ENCODE results near the gene RGS8.

RGS8 gene

DNA sequence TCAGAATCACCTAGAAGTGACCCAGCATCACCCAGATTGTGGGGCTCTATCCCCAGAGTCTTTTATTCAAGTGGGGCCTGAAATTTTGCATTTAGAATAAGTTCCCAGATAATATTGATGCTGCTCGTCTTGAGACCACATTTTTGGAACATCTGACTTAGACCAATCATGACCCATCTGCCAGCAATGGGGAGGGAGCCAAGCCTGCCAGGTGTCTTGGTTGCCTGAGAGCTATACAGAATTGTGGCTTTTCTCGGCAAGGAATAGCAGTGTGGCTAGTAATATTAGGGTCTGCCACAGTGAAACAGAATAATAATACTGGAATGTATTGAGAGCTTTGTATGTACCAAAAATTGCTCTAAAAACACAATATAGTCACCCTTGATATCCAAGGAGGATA, 31.1 kb upstream of the RGS8 start:
- H3K9me3 ChIP-seq (ENCODE audit: control insufficient read depth, low read length): no peaks in the 10 kb centered on the region
- H2AFZ ChIP-seq (ENCODE audit: low read depth, low read length): no peak overlapping the region
- WGBS: 100% methylated on average over 1 of the region's 2 CpGs
- H3K36me3 ChIP-seq (ENCODE audit: control insufficient read depth in 1 of 2, insufficient read depth in 2 of 2, low read depth in 1 of 2, low read length in 2 of 2): no peaks in the 10 kb centered on the region
- no peaks in the 10 kb centered on the region for H3K79me1 ChIP-seq (replicated peaks; ENCODE audit: low read length, poor library complexity, severe bottlenecking)
- peaks cover 0 to 3% of the 10 kb centered on the region in 2 experiments for H3K27me3 ChIP-seq (ENCODE audit: control insufficient read depth in 1 of 2, insufficient read depth in 1 of 2, low read length in 2 of 2)
- no peak overlapping the region for H3K9ac ChIP-seq (ENCODE audit: low read length)
- H3K14ac ChIP-seq (ENCODE audit: low read length in 2 of 2): no peak overlapping the region
- no peak overlapping the region for H4K8ac ChIP-seq (ENCODE audit: low read length)
- H3K18ac ChIP-seq (ENCODE audit: low read depth in 1 of 2, low read length in 2 of 2): no peak overlapping the region
- H2BK5ac ChIP-seq (ENCODE audit: low read depth, low read length, poor library complexity, severe bottlenecking): no peak overlapping the region
- H4K91ac ChIP-seq (ENCODE audit: low read length): no peak overlapping the region
- no peak overlapping the region for H2BK12ac ChIP-seq (ENCODE audit: low read length in 2 of 2)
- no peak overlapping the region for H2AK5ac ChIP-seq (ENCODE audit: low read length, severe bottlenecking)
- no peak overlapping the region for H3K4me3 ChIP-seq (ENCODE audit: insufficient read depth in 1 of 2, low read depth in 1 of 2, low read length in 2 of 2)
- H3K4ac ChIP-seq (ENCODE audit: low read depth in 1 of 2, low read length in 2 of 2): no peak overlapping the region
- H2BK120ac ChIP-seq (ENCODE audit: low read depth, low read length): no peak overlapping the region
- H2BK15ac ChIP-seq (ENCODE audit: low read depth, poor library complexity, severe bottlenecking): no peak overlapping the region
- DNase-seq: no peak
- H3K27ac ChIP-seq (ENCODE audit: low read length, poor library complexity, severe bottlenecking): no peak overlapping the region
- no peak overlapping the region for H3K23ac ChIP-seq (ENCODE audit: low read length in 2 of 2)
- no peaks in the 10 kb centered on the region for H3K4me1 ChIP-seq (ENCODE audit: control insufficient read depth, insufficient read depth, low read depth, low read length)
- H3K4me2 ChIP-seq (ENCODE audit: low read length, poor library complexity, severe bottlenecking): no peak overlapping the region

DNA sequence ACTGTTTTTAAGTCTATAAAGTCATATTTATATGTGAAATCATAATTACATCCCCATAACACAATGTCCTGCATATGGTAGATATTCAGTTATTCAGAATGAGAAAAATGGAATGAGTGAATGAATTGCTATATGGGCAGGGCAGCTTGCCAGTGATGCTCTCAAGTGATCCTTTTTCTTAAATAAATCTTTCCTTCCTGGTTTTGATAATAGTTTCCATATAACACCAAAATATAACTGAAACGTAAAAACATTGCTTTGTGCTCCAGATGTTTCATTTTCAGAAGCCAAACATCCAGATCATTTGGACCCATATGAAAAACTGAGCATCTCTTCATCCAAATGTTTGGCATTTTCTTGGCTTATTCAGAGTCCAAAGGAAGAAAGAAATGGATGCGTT, 30.2 kb upstream of the RGS8 start:
- 55% methylated on average over 1 of the region's 2 CpGs for WGBS
- Histone ChIP-seq H4K91ac (ENCODE audit: low read length) (no peak overlapping the region), H3K4me1 (ENCODE audit: control insufficient read depth, insufficient read depth, low read depth, low read length) (no peaks in the 10 kb centered on the region), H4K8ac (ENCODE audit: low read length) (no peak overlapping the region), H3K79me1 (replicated peaks; ENCODE audit: low read length, poor library complexity, severe bottlenecking) (no peaks in the 10 kb centered on the region), H3K9ac (ENCODE audit: low read length) (no peak overlapping the region), H2BK12ac (ENCODE audit: low read length in 2 of 2) (no peak overlapping the region), H3K4me3 (ENCODE audit: insufficient read depth in 1 of 2, low read depth in 1 of 2, low read length in 2 of 2) (no peak overlapping the region), H3K23ac (ENCODE audit: low read length in 2 of 2) (no peak overlapping the region), H3K18ac (ENCODE audit: low read depth in 1 of 2, low read length in 2 of 2) (no peak overlapping the region), H2AFZ (ENCODE audit: low read depth, low read length) (no peak overlapping the region), H2BK5ac (ENCODE audit: low read depth, low read length, poor library complexity, severe bottlenecking) (no peak overlapping the region), H3K27ac (ENCODE audit: low read length, poor library complexity, severe bottlenecking) (no peak overlapping the region), H3K9me3 (ENCODE audit: control insufficient read depth, low read length) (no peaks in the 10 kb centered on the region), H2AK5ac (ENCODE audit: low read length, severe bottlenecking) (no peak overlapping the region), H3K4me2 (ENCODE audit: low read length, poor library complexity, severe bottlenecking) (no peak overlapping the region), H3K4ac (ENCODE audit: low read depth in 1 of 2, low read length in 2 of 2) (no peak overlapping the region), H3K27me3 (ENCODE audit: control insufficient read depth in 1 of 2, insufficient read depth in 1 of 2, low read length in 2 of 2) (peaks cover 0 to 3% of the 10 kb centered on the region in 2 experiments), H2BK15ac (ENCODE audit: low read depth, poor library complexity, severe bottlenecking) (no peak overlapping the region), H3K36me3 (ENCODE audit: control insufficient read depth in 1 of 2, insufficient read depth in 2 of 2, low read depth in 1 of 2, low read length in 2 of 2) (no peaks in the 10 kb centered on the region), H2BK120ac (ENCODE audit: low read depth, low read length) (no peak overlapping the region), H3K14ac (ENCODE audit: low read length in 2 of 2) (no peak overlapping the region)
- no peak for DNase-seq

DNA sequence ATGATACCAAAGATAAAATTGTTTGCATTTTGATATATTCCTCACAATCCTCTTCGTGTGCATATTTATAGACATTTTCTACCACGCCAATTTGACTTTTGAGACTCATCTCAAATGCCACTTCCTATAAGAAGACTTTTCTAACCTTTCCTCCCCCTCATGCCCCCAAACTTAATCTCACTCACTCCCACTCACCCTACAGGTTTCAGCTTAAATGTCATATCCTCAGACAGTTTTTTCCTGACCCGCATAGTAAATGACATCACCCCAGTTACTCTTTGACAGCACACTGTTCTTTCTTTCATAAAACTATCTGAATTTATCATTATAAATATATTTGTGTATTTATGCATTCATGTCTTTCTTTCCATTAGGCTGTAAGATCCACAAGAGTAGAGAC, 29.6 kb upstream of the RGS8 start:
- H2BK15ac ChIP-seq (ENCODE audit: low read depth, poor library complexity, severe bottlenecking): no peak overlapping the region
- H4K91ac ChIP-seq (ENCODE audit: low read length): no peak overlapping the region
- no peak overlapping the region for H2BK12ac ChIP-seq (ENCODE audit: low read length in 2 of 2)
- no peak overlapping the region for H3K14ac ChIP-seq (ENCODE audit: low read length in 2 of 2)
- H2BK5ac ChIP-seq (ENCODE audit: low read depth, low read length, poor library complexity, severe bottlenecking): no peak overlapping the region
- 95% methylated on average over 3 of the region's 3 CpGs for WGBS
- DNase-seq: no peak
- no peaks in the 10 kb centered on the region for H3K9me3 ChIP-seq (ENCODE audit: control insufficient read depth, low read length)
- peaks cover 0 to 3% of the 10 kb centered on the region in 2 experiments for H3K27me3 ChIP-seq (ENCODE audit: control insufficient read depth in 1 of 2, insufficient read depth in 1 of 2, low read length in 2 of 2)
- no peak overlapping the region for H4K8ac ChIP-seq (ENCODE audit: low read length)
- no peak overlapping the region for H3K18ac ChIP-seq (ENCODE audit: low read depth in 1 of 2, low read length in 2 of 2)
- no peak overlapping the region for H3K4ac ChIP-seq (ENCODE audit: low read depth in 1 of 2, low read length in 2 of 2)
- no peaks in the 10 kb centered on the region for H3K79me1 ChIP-seq (replicated peaks; ENCODE audit: low read length, poor library complexity, severe bottlenecking)
- no peak overlapping the region for H3K27ac ChIP-seq (ENCODE audit: low read length, poor library complexity, severe bottlenecking)
- H2BK120ac ChIP-seq (ENCODE audit: low read depth, low read length): no peak overlapping the region
- H3K4me3 ChIP-seq (ENCODE audit: insufficient read depth in 1 of 2, low read depth in 1 of 2, low read length in 2 of 2): no peak overlapping the region
- H3K4me1 ChIP-seq (ENCODE audit: control insufficient read depth, insufficient read depth, low read depth, low read length): no peaks in the 10 kb centered on the region
- H2AFZ ChIP-seq (ENCODE audit: low read depth, low read length): no peak overlapping the region
- H3K9ac ChIP-seq (ENCODE audit: low read length): no peak overlapping the region
- H2AK5ac ChIP-seq (ENCODE audit: low read length, severe bottlenecking): no peak overlapping the region
- H3K36me3 ChIP-seq (ENCODE audit: control insufficient read depth in 1 of 2, insufficient read depth in 2 of 2, low read depth in 1 of 2, low read length in 2 of 2): no peaks in the 10 kb centered on the region
- H3K4me2 ChIP-seq (ENCODE audit: low read length, poor library complexity, severe bottlenecking): no peak overlapping the region
- no peak overlapping the region for H3K23ac ChIP-seq (ENCODE audit: low read length in 2 of 2)

DNA sequence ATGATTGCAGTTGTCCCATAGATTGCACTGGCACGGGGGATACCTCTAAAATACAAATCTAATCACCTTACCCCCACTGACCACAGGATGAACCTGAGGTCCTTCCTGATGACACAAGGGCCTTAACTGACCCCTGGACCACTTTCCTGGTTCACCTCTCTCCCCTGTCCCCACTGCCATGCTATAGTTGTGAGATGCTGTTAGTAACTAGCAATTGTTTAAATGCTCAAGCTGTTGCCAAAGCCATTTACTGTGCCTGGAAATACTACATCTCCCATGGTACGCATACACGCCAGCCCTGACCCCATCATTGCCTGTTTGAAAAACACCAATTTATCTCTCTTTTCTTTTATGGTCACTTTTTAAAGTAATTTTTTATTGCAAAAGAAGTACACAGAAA, 29.1 kb upstream of the RGS8 start:
- no peak overlapping the region for H3K4ac ChIP-seq (ENCODE audit: low read depth in 1 of 2, low read length in 2 of 2)
- H3K36me3 ChIP-seq (ENCODE audit: control insufficient read depth in 1 of 2, insufficient read depth in 2 of 2, low read depth in 1 of 2, low read length in 2 of 2): no peaks in the 10 kb centered on the region
- no peaks in the 10 kb centered on the region for H3K4me1 ChIP-seq (ENCODE audit: control insufficient read depth, insufficient read depth, low read depth, low read length)
- H2BK12ac ChIP-seq (ENCODE audit: low read length in 2 of 2): no peak overlapping the region
- DNase-seq: no peak
- H3K79me1 ChIP-seq (replicated peaks; ENCODE audit: low read length, poor library complexity, severe bottlenecking): no peaks in the 10 kb centered on the region
- H2BK120ac ChIP-seq (ENCODE audit: low read depth, low read length): no peak overlapping the region
- H2BK5ac ChIP-seq (ENCODE audit: low read depth, low read length, poor library complexity, severe bottlenecking): no peak overlapping the region
- peaks cover 3 to 4% of the 10 kb centered on the region in 2 experiments for H3K27me3 ChIP-seq (ENCODE audit: control insufficient read depth in 1 of 2, insufficient read depth in 1 of 2, low read length in 2 of 2)
- H2AFZ ChIP-seq (ENCODE audit: low read depth, low read length): no peak overlapping the region
- WGBS: 62% methylated on average over 1 of the region's 3 CpGs
- H4K8ac ChIP-seq (ENCODE audit: low read length): no peak overlapping the region
- no peak overlapping the region for H2AK5ac ChIP-seq (ENCODE audit: low read length, severe bottlenecking)
- no peak overlapping the region for H3K27ac ChIP-seq (ENCODE audit: low read length, poor library complexity, severe bottlenecking)
- no peak overlapping the region for H2BK15ac ChIP-seq (ENCODE audit: low read depth, poor library complexity, severe bottlenecking)
- no peaks in the 10 kb centered on the region for H3K9me3 ChIP-seq (ENCODE audit: control insufficient read depth, low read length)
- no peak overlapping the region for H3K18ac ChIP-seq (ENCODE audit: low read depth in 1 of 2, low read length in 2 of 2)
- no peak overlapping the region for H3K23ac ChIP-seq (ENCODE audit: low read length in 2 of 2)
- no peak overlapping the region for H3K14ac ChIP-seq (ENCODE audit: low read length in 2 of 2)
- no peak overlapping the region for H3K4me2 ChIP-seq (ENCODE audit: low read length, poor library complexity, severe bottlenecking)
- H4K91ac ChIP-seq (ENCODE audit: low read length): no peak overlapping the region
- H3K9ac ChIP-seq (ENCODE audit: low read length): no peak overlapping the region
- H3K4me3 ChIP-seq (ENCODE audit: insufficient read depth in 1 of 2, low read depth in 1 of 2, low read length in 2 of 2): no peak overlapping the region

Data from mesenchymal stem cell (in vitro differentiated cells and primary cell).